ENCODE measurements around the gene CACNG3.

Gene CACNG3

DNA sequence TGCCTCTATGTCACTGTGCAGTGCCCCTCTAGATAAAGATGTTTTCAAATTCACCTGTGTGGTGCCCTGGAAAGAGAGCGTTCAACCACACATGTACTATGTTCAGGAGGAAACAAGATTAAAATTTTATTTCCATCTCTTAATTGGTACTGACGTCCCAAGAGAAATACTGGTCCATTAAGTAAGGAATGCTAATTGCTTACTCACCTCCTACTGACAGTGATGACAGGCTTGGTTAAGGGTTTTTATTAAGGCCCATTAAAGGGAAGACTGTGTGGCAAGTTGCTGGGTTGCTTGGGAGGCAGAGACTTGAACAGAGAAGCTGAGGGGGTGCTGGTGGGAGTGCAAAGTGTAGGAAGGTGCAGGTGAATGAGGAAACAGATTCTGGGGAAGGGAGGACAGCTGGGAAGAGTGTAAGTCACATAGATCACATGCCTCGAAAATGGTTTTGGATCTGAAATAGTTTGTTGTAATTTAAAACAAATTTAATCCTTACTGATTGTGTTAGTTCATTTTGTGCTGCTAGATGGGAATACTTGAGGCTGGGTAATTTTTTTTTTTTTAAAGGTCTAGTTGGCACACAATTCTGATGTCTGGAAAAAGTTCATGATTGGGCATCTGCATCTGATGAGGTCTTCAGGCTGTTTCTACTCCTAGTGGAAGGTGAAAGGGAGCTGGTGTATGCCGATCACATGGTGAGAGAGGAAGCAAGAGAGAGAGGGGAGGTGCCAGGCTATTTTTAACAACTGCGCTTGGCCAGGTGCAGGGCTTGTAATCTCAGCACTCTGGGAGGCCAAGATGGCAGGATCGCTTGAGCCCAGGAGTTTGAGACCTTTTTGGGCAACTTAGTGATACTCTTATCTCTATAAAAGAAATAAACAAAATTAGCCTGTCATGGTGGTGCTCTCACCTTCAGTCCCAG, 140.5 kb downstream of the CACNG3 start:
- no peak for DNase-seq (ENCODE audit: low read depth)

GRCh38 chr16:24409045-24409444, 152.9 kb downstream of the CACNG3 start:
- DNase-seq (ENCODE audit: low read depth), result no peak
